T-helper 1 cell (primary cell): ENCODE measurements around the gene PAGE2.
"Not testable (repeated sequence)": the region's sequence is repeated elsewhere in the genome, so short reads cannot be mapped to it uniquely, and the experiment has no call there.

Experiments
- DNase-seq, 5 donors: peaks; one replicate each; pipeline ENCODE4 v3.0.0-alpha.2; 2012 to 2020
- total RNA-seq, 4 donors: gene quantifications; one replicate each; lab custom pipeline; 2026; lab: John Stamatoyannopoulos, UW

PAGE2 gene
- total RNA-seq, result 0 to 0.15 (median 0.06) reads per million in 4 donors

DNA sequence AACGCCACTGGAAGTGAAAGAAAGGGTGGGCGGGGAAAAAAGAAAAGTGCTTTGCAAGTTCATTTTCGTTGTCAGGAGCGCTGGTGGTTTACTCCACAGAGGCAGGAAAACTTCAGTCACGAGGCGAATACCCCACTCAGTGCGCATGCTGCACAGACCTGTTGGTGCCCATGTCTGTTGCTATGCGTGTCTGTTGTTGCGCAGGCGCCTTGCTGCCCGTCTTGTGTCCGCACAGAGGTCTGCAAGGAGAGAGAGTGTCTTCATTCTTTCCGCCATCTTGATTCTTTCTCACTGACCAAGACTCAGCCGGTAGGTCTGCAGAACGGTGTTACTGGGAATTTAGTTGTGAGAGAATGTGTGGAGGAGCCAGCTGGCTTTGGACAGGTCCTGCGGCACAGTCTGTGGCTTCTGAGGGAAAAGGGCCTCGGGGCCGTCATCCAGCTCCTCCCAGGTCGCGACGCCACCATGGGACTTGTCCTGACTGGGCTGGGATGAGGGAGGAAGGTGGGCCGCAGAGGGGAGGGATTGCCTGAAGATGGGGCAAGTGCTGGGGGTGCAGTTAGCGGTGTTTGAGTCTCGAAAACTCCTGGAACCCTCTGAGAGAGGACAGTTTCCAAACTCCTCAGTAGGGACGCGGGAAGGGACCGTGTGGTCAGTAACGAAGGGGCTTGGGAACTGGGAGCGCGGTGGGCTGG is at the start of gene PAGE2:
PAGE2 (plus strand) TSS at position 224 of the 695 bp plus-strand sequence. CDS start 1,003 bp downstream, outside the sequence.
- DNase-seq, result no peak

DNA sequence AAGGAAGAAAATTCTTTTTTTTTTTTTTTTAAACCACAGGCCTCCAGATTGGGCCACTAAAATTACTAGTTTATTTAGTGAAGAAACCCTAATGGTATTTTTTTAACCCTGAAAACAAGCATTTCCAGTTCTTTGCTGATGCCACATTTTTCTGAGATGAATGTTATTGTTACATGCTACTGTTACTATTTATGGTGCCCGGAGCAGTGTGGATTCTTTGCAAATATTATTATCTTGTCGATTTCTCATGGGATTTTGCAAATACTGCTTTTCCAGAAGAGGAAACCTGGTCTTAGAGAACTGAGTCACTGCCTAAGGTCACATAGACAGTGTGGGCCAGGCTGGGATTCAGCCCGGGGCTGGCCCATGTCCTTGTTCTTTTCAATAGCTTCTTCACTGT is 49.3 kb upstream of the PAGE2 start:
- no peak for DNase-seq

GRCh38 chrX:55041514-55041913 is 47.3 kb upstream of the PAGE2 start:
- DNase-seq, result no peak

DNA sequence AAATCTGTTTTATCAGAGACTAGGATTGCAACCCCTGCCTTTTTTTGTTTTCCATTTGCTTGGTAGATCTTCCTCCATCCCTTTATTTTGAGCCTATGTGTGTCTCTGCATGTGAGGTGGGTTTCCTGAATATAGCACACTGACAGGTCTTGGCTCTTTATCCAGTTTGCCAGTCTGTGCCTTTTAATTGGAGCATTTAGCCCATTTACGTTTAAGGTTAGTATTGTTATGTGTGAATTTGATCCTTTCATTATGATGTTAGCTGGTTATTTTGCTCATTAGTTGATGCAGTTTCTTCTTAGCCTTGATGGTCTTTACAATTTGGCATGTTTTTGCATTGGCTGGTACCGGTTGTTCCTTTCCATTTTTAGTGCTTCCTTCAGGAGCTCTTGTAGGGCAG is 38.2 kb upstream of the PAGE2 start:
- DNase-seq, result not testable (repeated sequence)

- DNase-seq, result peak in 4 of 5 donors; percentile 8 to 24 (median 12)
Measured at GRCh38 chrX:55056820-55057674, 31.8 kb upstream of the PAGE2 start.

DNA sequence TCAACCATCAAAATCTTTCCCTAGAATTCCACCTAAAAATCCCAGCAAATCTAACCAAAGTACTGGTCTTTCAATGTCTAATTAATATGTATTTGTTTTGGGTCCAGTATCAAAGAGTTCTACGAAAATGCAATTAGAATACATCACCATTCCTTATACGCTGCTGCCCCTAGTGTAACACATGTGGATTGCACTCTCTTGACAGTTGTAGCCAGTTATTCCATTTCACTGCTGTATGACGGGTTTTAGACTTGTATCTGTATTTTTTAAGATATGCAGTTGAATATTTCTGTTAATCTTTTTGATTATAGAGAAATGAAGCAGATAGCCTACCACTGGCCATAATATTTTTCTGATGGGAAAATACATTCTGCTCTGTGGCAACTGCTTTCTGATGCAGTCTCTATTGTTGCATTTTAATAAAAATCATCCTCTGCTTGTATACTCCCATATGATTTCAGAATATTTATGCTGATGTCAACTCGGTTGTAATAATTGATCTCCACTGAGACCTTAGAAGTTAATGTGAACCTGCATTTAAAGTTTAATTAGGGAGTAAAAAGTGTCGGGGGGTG is 31.1 kb upstream of the PAGE2 start:
- DNase-seq, result peak in 2 of 5 donors; percentile 14 to 18

DNA sequence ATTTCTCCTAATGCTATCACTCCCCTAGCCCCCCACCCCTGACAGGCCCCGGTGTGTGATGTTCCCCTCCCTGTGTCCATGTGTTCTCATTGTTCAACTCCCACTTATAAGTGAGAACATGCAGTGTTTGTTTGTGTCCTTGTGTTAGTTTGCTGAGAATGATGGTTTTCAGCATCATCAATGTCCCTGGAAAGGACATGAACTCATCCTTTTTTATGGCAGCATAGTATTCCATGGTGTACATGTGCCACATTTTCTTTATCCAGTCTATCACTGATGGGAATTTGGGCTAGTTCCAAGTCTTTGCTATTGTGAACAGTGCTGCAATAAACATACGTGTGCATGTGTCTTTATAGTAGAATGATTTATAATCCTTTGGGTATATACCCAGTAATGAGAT is 21.6 kb upstream of the PAGE2 start:
- not testable (repeated sequence) for DNase-seq

DNA sequence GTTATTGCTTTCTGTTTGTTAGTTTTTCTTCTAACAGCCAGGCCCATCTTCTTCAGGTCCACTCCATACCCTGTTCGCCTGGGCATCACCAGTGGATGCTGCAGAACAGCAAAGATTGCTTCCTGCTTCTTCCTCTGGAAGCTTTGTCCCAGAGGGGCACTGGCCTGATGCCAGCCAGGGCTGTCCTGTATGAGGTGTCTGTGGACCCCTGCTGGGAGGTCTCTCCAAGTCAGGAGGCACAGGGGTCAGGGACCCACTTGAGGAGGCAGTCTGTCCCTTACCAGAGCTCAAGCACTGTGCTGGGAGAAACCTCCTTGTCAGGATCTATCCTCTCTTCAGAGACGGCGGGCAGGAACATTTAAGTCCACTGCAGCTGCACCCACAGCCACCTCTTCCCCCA is 16.5 kb upstream of the PAGE2 start:
- no peak for DNase-seq

- DNase-seq, result no peak
Measured at GRCh38 chrX:55074851-55075467, 13.9 kb upstream of the PAGE2 start, which contains the start of gene PAGE2B. PAGE2B (plus strand) TSS chrX:55075030; CDS start chrX:55076042, 1,012 bp downstream.

DNA sequence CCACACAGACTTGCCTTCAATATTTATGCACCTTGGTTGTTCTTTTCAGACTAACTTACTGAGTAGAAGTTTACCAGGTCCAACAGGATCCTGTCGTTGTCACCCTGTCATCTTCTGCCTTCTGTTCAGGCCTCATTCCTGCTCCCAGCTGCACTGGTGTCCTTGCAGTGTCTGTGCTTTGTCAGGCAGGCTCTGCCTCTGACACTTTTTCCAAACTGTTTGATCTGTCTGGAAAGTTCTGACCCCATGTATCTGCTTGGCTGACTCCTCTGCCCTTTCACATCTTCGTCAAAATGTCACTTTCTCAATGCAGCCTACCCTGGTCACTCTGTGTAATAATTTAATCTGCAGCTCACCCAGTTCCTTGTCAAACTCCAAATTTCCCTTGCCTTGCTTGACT is 9.9 kb downstream of the PAGE2 start:
- DNase-seq, result no peak

DNA sequence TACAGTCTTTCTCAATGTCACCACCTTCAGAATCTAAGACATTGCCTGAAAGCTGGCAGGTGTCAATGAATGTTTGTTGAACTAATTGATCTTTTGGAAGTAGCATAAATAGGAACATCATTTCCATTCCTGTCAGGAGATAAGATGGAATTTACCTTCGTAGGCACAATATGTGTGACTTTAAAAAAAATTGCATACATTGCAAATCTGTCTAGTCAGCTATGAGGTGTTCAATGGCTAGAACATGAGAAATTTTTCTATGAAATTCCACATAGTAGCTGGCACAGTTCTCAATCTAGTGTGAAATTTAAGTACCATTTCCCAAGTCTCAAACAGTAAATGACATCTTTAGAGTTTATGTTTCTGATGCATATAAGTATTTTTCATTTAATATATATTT is 10.3 kb downstream of the PAGE2 start:
- DNase-seq, result no peak

DNA sequence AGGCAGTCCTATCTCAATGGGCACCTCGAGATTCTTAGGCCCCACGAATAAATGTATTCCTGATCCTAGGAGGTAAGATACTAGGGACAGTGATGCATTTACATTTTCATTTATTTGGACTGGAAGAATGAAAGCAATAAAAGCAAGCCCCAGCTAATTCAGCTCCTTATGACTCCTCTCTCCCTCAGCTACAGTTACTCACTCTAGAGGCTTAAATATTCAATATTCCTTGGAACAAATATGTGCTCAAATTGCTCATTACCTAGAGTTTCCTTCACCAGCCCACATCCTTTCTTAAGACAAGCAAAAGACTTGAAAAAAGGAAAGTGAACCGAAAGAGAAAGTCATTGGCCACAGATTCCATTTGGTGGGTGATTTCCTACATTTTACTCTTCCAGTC is 13.9 kb downstream of the PAGE2 start:
- no peak for DNase-seq

- DNase-seq, result no peak
Measured at GRCh38 chrX:55107262-55107661, 18.4 kb downstream of the PAGE2 start.

DNA sequence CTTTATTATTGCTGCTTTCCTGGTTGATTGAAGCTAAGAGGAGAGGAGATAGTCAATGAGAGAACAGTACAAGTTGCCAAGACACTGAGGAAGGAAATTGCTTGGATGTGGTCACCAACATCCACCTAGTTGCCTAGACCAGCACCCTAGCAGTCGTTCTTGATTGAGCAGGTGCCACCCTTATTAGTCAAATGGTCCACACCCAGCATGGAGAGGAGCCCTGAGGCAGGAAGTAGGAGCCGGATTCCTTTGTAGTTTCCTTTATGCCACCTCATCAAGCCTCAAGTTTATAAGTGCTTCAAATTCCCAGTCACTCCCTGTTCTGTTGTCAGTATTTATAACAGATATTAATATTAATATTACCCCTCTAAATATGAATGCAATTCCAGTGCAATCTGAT is 19.1 kb downstream of the PAGE2 start:
- no peak for DNase-seq

GRCh38 chrX:55109306-55109705 is 20.5 kb downstream of the PAGE2 start:
- no peak for DNase-seq

- DNase-seq, result no peak
Measured at GRCh38 chrX:55111578-55112254, 22.9 kb downstream of the PAGE2 start.

DNA sequence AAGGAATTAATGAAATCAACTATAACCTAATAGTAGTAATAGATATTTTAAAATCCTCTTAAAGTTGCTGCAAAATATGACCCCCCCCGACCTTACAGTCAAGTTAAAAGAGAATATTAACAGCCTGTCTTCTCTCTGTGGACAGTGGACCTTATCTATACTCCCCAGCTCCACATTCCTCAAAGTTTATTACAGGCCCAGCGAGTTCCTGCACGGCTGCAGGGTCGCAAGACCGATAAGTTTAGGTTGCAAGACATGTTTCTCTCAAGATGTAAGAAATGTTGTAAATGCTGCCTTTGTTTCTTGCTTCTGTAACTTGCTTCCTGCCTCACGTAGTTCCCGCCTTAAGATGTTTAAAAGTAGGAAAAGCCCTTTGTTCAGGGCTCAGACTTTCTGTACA is 27.8 kb downstream of the PAGE2 start:
- not testable (repeated sequence) for DNase-seq

DNA sequence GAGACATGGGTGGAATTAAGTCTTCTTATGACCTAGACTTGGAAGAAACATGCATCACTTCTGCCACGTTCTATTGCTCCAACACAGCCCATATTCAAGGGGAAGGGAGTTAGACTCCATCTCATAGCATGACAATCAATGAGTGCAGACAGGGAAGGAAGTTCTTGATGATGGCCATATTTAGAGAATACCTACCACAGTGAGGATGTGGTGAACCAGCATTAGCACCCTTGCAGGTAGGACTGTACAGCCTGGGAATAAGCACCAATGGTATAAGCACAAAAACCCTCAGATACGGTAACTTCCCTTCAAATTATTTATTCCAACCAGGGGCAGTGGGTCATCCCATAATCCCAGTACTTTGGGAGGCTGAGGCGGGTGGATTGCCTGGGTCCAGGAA is 29.8 kb downstream of the PAGE2 start:
- peak in 1 of 5 donors; percentile 5 for DNase-seq

DNA sequence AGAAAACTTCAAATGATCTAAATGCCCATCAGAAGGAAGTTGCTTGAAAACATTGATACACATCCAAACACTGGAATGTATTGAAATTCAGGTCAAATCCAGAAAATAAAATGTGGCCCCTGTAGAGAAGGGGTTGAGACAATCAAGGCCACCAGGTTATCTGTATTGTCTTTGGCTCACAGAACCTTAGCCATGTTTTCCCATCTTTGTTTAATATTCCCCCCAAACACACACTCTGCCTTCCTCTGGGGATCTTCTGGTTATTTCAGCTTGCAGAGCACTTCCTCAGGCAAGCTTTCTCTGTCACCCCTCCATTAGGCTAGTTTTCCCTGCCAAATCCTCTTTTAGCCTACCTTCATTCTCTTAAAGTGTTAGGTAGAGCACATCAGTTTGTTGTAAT is 30.5 kb downstream of the PAGE2 start:
- DNase-seq, result no peak

GRCh38 chrX:55119712-55120111 is 30.9 kb downstream of the PAGE2 start:
- no peak for DNase-seq

DNA sequence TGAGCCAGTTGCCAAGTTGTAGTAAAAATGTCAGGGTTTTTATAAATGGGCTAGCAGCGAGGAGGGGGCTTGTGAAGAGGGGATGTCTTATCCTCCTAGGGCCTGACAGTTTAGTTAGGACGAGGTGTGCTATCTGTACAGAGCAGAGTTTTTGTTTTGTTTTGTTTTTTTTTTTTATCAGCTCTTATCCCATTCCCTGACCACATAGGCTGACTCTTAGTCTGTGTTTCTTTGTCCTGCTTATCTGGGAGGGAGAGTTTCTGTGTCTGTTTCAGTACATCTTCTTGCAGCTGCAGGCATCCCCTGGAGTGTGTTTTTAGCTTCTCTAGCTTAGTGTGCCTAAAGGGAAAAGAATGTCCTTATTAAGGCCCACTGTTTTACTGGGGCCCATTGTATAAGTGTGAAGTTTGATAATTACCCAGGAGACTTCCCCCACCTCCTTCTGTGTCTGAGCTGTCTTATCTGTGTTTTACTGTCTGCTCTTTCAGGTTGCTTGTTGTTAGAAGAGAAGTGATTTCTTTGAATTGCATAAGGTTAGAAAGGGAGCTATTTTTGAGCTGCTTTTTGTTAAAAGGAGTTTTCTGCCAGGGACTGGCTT is 32.0 kb downstream of the PAGE2 start:
- DNase-seq, result no peak

DNA sequence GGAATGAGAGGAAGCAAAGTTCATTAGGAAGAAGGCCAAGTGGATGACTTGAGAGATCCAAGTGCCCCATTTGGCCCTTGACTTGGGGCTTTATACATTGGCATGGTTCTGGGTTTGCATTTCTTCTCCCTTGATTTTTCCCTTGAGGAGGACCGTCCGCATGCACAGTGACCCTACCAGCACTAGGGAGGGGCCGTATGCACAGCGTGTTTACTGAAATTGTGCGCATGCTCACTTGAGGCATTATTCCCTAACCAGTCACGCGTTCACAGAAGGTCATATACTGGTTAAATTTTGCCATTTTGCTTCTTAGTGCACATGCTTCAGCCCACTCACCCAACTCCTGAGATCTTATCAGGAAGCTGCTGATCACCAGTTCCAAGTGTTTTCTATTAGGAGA is 35.1 kb downstream of the PAGE2 start:
- DNase-seq, result no peak
